ENCODE results near the gene SENP6. TPM values are rescaled to one million over a fixed set of nuclear protein-coding genes. Genes with fewer than 3 reads are reported as not detected.
"Not testable (repeated sequence)": the region's sequence is repeated elsewhere in the genome, so short reads cannot be mapped to it uniquely, and the experiment has no call there.

The SENP6 gene
- total and polyA plus RNA-seq, 12 donors = 43.0 to 98.5 (median 76.6) TPM

- peaks cover 0 to 45% of the 10 kb centered on the region in 2 donors for H3K36me3 ChIP-seq (replicated peaks in 1 of 2)
- 98 to 99% (median 98%) methylated on average over 2 of the region's 2 CpGs for WGBS, 4 donors
- H3K4me3 ChIP-seq = no peak overlapping the region
- no peak for DNase-seq
- H3K4me1 ChIP-seq (replicated peaks in 1 of 2) = no peaks in the 10 kb centered on the region
- no peaks in the 10 kb centered on the region for H3K27me3 ChIP-seq
- no peaks in the 10 kb centered on the region for H3K9me3 ChIP-seq (replicated peaks in 1 of 3)
- no peak overlapping the region for H3K27ac ChIP-seq
- TF ChIP-seq CTCF (IDR thresholded peaks at IDR 0.05) = no peak
- no peak for TF ChIP-seq POLR2A (IDR thresholded peaks at IDR 0.05)
- intact Hi-C loops (cut with DNase I) = no loop called here
Observed at GRCh38 chr6:75711173-75711572, 109.5 kb downstream of the SENP6 start.

- Histone ChIP-seq H3K27ac (no peak overlapping the region), H3K4me3 (no peak overlapping the region), H3K9me3 (replicated peaks in 1 of 3) (no peaks in the 10 kb centered on the region), H3K36me3 (replicated peaks in 1 of 2) (peaks cover 0 to 15% of the 10 kb centered on the region in 2 donors), H3K4me1 (replicated peaks in 1 of 2) (no peaks in the 10 kb centered on the region), H3K27me3 (no peaks in the 10 kb centered on the region)
- intact Hi-C loops (cut with DNase I) = no loop called here
- no peak for TF ChIP-seq POLR2A (IDR thresholded peaks at IDR 0.05)
- no peak for TF ChIP-seq CTCF (IDR thresholded peaks at IDR 0.05)
- DNase-seq = no peak
- whole genome bisulfite sequencing, 4 donors = 86 to 100% (median 96%) methylated on average over 3 of the region's 3 CpGs
Observed at GRCh38 chr6:75719133-75719532, 117.5 kb downstream of the SENP6 start.

- Histone ChIP-seq H3K27me3 (no peaks in the 10 kb centered on the region), H3K4me3 (no peak overlapping the region), H3K36me3 (replicated peaks in 1 of 2) (no peaks in the 10 kb centered on the region), H3K9me3 (replicated peaks in 1 of 3) (no peaks in the 10 kb centered on the region), H3K27ac (no peak overlapping the region), H3K4me1 (replicated peaks in 1 of 2) (no peaks in the 10 kb centered on the region)
- no peak for DNase-seq
- intact Hi-C loops (cut with DNase I) = no loop called here
- 72 to 85% (median 80%) methylated on average over 2 of the region's 2 CpGs for WGBS, 4 donors
- no peak for TF ChIP-seq POLR2A (IDR thresholded peaks at IDR 0.05)
- TF ChIP-seq CTCF (IDR thresholded peaks at IDR 0.05) = no peak
Observed at GRCh38 chr6:75723382-75723781, 121.7 kb downstream of the SENP6 start.

GRCh38 chr6:75727206-75727605 lies 125.5 kb downstream of the SENP6 start:
- 63 to 92% (median 84%) methylated on average over 2 of the region's 2 CpGs for WGBS, 4 donors
- H3K4me1 ChIP-seq (replicated peaks in 1 of 2) = no peaks in the 10 kb centered on the region
- intact Hi-C loops (cut with DNase I) = no loop called here
- H3K9me3 ChIP-seq (replicated peaks in 1 of 3) = no peaks in the 10 kb centered on the region
- H3K27me3 ChIP-seq = no peaks in the 10 kb centered on the region
- no peak overlapping the region for H3K27ac ChIP-seq
- DNase-seq = no peak
- H3K36me3 ChIP-seq (replicated peaks in 1 of 2) = no peaks in the 10 kb centered on the region
- H3K4me3 ChIP-seq = no peak overlapping the region
- TF ChIP-seq CTCF (IDR thresholded peaks at IDR 0.05) (no peak), POLR2A (IDR thresholded peaks at IDR 0.05) (no peak)

- H3K4me3 ChIP-seq; DNase-seq; H3K9me3 ChIP-seq (replicated peaks in 1 of 3); H3K27ac ChIP-seq; H3K27me3 ChIP-seq; H3K4me1 ChIP-seq (replicated peaks in 1 of 2); H3K36me3 ChIP-seq (replicated peaks in 1 of 2); intact Hi-C loops (cut with DNase I): not testable (repeated sequence)
- 84 to 86% (median 85%) methylated on average over 8 of the region's 8 CpGs for WGBS, 4 donors
Observed at GRCh38 chr6:75731029-75731428, 129.3 kb downstream of the SENP6 start.
